Measurements from ENCODE around the gene ST13. TPM values are rescaled to one million over a fixed set of nuclear protein-coding genes. Genes with fewer than 3 reads are reported as not detected.
"Not testable (repeated sequence)": the region's sequence is repeated elsewhere in the genome, so short reads cannot be mapped to it uniquely, and the experiment has no call there.

ST13 gene
- total RNA-seq, 1 donor from 2014 or later = 143 TPM

DNA sequence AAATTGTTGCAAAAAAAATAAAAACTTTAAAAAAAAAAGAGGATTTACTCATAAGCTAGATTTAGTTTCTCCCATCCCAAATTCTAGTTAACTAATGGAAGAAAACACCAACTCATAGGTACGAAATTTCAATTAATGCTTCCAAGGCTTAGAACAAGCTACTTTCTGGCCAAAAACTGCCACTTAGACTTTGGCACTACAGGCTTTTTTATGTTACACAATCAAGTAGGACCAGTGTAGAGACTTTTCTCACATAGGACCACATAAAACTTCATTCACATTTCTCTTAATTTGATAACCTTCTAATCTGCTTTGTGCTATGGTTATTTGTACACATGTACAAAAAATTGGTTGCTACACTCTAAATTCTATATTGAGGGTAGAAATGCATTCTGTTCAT, 3.1 kb downstream of the ST13 start:
- Histone ChIP-seq H3K4me3 (no peak overlapping the region), H3K36me3 (peaks cover 0 to 19% of the 10 kb centered on the region in 2 donors), H3K27me3 (no peaks in the 10 kb centered on the region), H3K9me3 (no peaks in the 10 kb centered on the region), H3K27ac (no peak overlapping the region), H3K4me1 (peaks cover 63% of the 10 kb centered on the region)
- TF ChIP-seq, protein P1, sequence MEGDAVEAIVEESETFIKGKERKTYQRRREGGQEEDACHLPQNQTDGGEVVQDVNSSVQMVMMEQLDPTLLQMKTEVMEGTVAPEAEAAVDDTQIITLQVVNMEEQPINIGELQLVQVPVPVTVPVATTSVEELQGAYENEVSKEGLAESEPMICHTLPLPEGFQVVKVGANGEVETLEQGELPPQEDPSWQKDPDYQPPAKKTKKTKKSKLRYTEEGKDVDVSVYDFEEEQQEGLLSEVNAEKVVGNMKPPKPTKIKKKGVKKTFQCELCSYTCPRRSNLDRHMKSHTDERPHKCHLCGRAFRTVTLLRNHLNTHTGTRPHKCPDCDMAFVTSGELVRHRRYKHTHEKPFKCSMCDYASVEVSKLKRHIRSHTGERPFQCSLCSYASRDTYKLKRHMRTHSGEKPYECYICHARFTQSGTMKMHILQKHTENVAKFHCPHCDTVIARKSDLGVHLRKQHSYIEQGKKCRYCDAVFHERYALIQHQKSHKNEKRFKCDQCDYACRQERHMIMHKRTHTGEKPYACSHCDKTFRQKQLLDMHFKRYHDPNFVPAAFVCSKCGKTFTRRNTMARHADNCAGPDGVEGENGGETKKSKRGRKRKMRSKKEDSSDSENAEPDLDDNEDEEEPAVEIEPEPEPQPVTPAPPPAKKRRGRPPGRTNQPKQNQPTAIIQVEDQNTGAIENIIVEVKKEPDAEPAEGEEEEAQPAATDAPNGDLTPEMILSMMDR (IDR thresholded peaks at IDR 0.05) = no peak
- TF ChIP-seq POLR2A (IDR thresholded peaks at IDR 0.05) (no peak), POLR2AphosphoS5 (IDR thresholded peaks at IDR 0.05; ENCODE audit: insufficient read depth in 1 of 2, low read depth in 1 of 2) (no peak)
- no peak for DNase-seq (ENCODE audit: extremely low spot score in 2 of 2)
- intact Hi-C loops (cut with DNase I) = no loop called here

- H3K27ac ChIP-seq; H3K4me3 ChIP-seq; intact Hi-C loops (cut with DNase I); H3K9me3 ChIP-seq; DNase-seq (ENCODE audit: extremely low spot score in 2 of 2); H3K27me3 ChIP-seq; H3K4me1 ChIP-seq: not testable (repeated sequence)
- H3K36me3 ChIP-seq = peaks cover 0 to 69% of the 10 kb centered on the region in 2 donors
Measured at GRCh38 chr22:40845816-40846215, 10.6 kb downstream of the ST13 start.

GRCh38 chr22:40844951-40845350, 11.5 kb downstream of the ST13 start:
- H3K36me3 ChIP-seq = peaks cover 0 to 74% of the 10 kb centered on the region in 2 donors
- no peak overlapping the region for H3K27ac ChIP-seq
- no peak overlapping the region for H3K4me3 ChIP-seq
- no peak for TF ChIP-seq POLR2A (IDR thresholded peaks at IDR 0.05)
- TF ChIP-seq POLR2AphosphoS5 (IDR thresholded peaks at IDR 0.05; ENCODE audit: insufficient read depth in 1 of 2, low read depth in 1 of 2) = no peak
- TF ChIP-seq, protein P1 (IDR thresholded peaks at IDR 0.05) = no peak
- no peaks in the 10 kb centered on the region for H3K4me1 ChIP-seq
- no peaks in the 10 kb centered on the region for H3K9me3 ChIP-seq
- H3K27me3 ChIP-seq = no peaks in the 10 kb centered on the region
- intact Hi-C loops (cut with DNase I) = no loop called here
- DNase-seq (ENCODE audit: extremely low spot score in 2 of 2) = no peak

DNA sequence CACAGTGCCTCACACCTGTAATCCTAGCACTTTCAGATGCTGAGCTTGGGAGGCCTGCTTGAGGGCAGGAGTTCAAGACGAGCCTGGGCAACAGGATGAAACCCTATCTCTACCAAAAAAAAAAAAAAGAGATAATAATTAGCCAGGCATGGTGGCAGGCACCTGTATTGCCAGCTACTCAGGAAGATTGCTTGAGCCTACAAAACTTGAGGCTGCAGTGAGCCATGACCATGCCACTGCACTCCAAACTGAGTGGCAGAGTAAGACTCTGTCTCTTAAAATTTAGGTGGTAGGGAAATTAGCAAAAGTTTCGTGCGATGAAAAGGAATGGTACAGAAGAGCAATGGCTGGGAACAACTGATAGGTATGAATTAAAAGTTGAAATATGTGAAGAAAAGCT, 18.0 kb downstream of the ST13 start:
- TF ChIP-seq, protein P1 (IDR thresholded peaks at IDR 0.05) = no peak
- TF ChIP-seq POLR2A (IDR thresholded peaks at IDR 0.05) = no peak
- TF ChIP-seq POLR2AphosphoS5 (IDR thresholded peaks at IDR 0.05; ENCODE audit: insufficient read depth in 1 of 2, low read depth in 1 of 2) = no peak

GRCh38 chr22:40834619-40835018, 21.8 kb downstream of the ST13 start:
- intact Hi-C loops (cut with DNase I) = no loop called here
- H3K36me3 ChIP-seq = peaks cover 0 to 89% of the 10 kb centered on the region in 2 donors
- no peak for TF ChIP-seq POLR2A (IDR thresholded peaks at IDR 0.05)
- no peak for TF ChIP-seq POLR2AphosphoS5 (IDR thresholded peaks at IDR 0.05; ENCODE audit: insufficient read depth in 1 of 2, low read depth in 1 of 2)
- TF ChIP-seq, protein P1 (IDR thresholded peaks at IDR 0.05) = no peak

More for the DNA sequence above, 18.0 kb downstream of the ST13 start:
- Histone ChIP-seq H3K27me3 (no peaks in the 10 kb centered on the region), H3K27ac (no peak overlapping the region), H3K36me3 (peaks cover 0 to 68% of the 10 kb centered on the region in 2 donors), H3K9me3 (no peaks in the 10 kb centered on the region), H3K4me1 (no peaks in the 10 kb centered on the region), H3K4me3 (no peak overlapping the region)
- DNase-seq (ENCODE audit: extremely low spot score in 2 of 2) = no peak
- intact Hi-C loops (cut with DNase I) = no loop called here

More at GRCh38 chr22:40834619-40835018, 21.8 kb downstream of the ST13 start:
- Histone ChIP-seq H3K4me1 (no peaks in the 10 kb centered on the region), H3K4me3 (no peak overlapping the region), H3K27ac (no peak overlapping the region), H3K9me3 (no peaks in the 10 kb centered on the region), H3K27me3 (no peaks in the 10 kb centered on the region)
- no peak for DNase-seq (ENCODE audit: extremely low spot score in 2 of 2)

Data from vagina (tissue), 2 donors.